Measurements from ENCODE around the gene CWC22. TPM values are rescaled to one million over a fixed set of nuclear protein-coding genes. Genes with fewer than 3 reads are reported as not detected.

CWC22 gene
- total and polyA plus RNA-seq, 2 of the 13 experiments (the other 11 are each of a cell fraction or from before 2014, with no cell fraction given), result 5.7 to 29.2 TPM

DNA sequence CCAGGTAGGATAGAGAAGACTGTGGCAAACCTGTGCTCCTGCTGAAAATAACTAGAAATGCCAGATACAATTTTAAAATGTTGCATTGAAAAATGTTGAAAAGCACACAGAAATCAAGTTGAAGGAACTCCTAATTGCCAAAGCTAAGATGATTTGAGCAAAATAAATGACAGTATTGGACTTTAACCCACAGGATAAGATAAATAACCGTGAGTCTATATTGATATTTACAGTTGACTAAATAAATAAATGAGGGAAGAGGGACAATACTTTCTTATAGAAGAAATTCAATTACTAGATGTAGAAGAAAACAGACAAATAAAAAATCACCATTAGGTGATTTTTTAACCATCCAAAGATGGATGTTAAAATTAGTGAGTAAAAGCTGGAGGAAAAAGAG is 59.0 kb downstream of the CWC22 start (continued):
- TF ChIP-seq, protein P1, sequence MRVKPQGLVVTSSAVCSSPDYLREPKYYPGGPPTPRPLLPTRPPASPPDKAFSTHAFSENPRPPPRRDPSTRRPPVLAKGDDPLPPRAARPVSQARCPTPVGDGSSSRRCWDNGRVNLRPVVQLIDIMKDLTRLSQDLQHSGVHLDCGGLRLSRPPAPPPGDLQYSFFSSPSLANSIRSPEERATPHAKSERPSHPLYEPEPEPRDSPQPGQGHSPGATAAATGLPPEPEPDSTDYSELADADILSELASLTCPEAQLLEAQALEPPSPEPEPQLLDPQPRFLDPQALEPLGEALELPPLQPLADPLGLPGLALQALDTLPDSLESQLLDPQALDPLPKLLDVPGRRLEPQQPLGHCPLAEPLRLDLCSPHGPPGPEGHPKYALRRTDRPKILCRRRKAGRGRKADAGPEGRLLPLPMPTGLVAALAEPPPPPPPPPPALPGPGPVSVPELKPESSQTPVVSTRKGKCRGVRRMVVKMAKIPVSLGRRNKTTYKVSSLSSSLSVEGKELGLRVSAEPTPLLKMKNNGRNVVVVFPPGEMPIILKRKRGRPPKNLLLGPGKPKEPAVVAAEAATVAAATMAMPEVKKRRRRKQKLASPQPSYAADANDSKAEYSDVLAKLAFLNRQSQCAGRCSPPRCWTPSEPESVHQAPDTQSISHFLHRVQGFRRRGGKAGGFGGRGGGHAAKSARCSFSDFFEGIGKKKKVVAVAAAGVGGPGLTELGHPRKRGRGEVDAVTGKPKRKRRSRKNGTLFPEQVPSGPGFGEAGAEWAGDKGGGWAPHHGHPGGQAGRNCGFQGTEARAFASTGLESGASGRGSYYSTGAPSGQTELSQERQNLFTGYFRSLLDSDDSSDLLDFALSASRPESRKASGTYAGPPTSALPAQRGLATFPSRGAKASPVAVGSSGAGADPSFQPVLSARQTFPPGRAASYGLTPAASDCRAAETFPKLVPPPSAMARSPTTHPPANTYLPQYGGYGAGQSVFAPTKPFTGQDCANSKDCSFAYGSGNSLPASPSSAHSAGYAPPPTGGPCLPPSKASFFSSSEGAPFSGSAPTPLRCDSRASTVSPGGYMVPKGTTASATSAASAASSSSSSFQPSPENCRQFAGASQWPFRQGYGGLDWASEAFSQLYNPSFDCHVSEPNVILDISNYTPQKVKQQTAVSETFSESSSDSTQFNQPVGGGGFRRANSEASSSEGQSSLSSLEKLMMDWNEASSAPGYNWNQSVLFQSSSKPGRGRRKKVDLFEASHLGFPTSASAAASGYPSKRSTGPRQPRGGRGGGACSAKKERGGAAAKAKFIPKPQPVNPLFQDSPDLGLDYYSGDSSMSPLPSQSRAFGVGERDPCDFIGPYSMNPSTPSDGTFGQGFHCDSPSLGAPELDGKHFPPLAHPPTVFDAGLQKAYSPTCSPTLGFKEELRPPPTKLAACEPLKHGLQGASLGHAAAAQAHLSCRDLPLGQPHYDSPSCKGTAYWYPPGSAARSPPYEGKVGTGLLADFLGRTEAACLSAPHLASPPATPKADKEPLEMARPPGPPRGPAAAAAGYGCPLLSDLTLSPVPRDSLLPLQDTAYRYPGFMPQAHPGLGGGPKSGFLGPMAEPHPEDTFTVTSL (CRISPR knock-in tag; IDR thresholded peaks at IDR 0.05; ENCODE audit: borderline replicate concordance), result peak; percentile 29; the same call in 1 of the 2 replicates
- TF ChIP-seq, protein P2, sequence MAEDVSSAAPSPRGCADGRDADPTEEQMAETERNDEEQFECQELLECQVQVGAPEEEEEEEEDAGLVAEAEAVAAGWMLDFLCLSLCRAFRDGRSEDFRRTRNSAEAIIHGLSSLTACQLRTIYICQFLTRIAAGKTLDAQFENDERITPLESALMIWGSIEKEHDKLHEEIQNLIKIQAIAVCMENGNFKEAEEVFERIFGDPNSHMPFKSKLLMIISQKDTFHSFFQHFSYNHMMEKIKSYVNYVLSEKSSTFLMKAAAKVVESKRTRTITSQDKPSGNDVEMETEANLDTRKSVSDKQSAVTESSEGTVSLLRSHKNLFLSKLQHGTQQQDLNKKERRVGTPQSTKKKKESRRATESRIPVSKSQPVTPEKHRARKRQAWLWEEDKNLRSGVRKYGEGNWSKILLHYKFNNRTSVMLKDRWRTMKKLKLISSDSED (CRISPR knock-in tag; IDR thresholded peaks at IDR 0.05), result no peak
- TF ChIP-seq SIX4 (CRISPR knock-in tag; IDR thresholded peaks at IDR 0.05) (no peak), NONO (IDR thresholded peaks at IDR 0.05) (no peak), NONO (CRISPR knock-in tag; conservative IDR thresholded peaks at IDR 0.05) (no peak)
